CD4-positive, alpha-beta T cell (primary cell): ENCODE measurements around the gene SELENOP. TPM values are rescaled to one million over a fixed set of nuclear protein-coding genes. Genes with fewer than 3 reads are reported as not detected.

Source experiments
- ATAC-seq: fragments of 200-7000 bp; cut with Tn5 transposase; one replicate; pipeline ENCODE4 v1.10.0; 2022; ENCODE audit warnings: mild to moderate bottlenecking; ENCODE audit not compliant: poor library complexity
- CTCF ChIA-PET: fragments of 350-600 bp; sonication (Branson Sonifier 250); formaldehyde crosslinking; loops from one replicate; lab custom pipeline; 2021; ENCODE audit warnings: antibody characterized with exemption, inconsistent platforms; lab: Charles Lee
- POLR2A ChIA-PET: fragments of 350-600 bp; sonication (Branson Sonifier 250); formaldehyde crosslinking; loops from one replicate; lab custom pipeline; 2021; ENCODE audit warnings: antibody characterized with exemption, inconsistent platforms; lab: Charles Lee
- DNase-seq, 14 experiments: peaks; one replicate each; pipeline ENCODE4 v3.0.0-alpha.2; 2013 to 2020; ENCODE audit warnings: mixed read lengths in 2 of 14
- H3K27ac ChIP-seq, 2 donors: one replicate each; pipeline versions ENCODE4 v1.5.1 to v1.7.0; 2013; ENCODE audit warnings: low read length in 2 of 2, low read depth in 1 of 2, mild to moderate bottlenecking in 1 of 2
- H3K27me3 ChIP-seq, 2 experiments: 1 replicate in 1 of 2; 2 replicates in 1 of 2; pipeline versions ENCODE4 v1.6.1 to v1.7.0; 2013; ENCODE audit warnings: low read length in 2 of 2, control low read depth in 1 of 2, mild to moderate bottlenecking in 1 of 2, moderate library complexity in 1 of 2; ENCODE audit not compliant: insufficient read depth in 2 of 2, control insufficient read depth in 1 of 2
- H3K36me3 ChIP-seq: one replicate; pipeline ENCODE4 v1.6.1; 2013; ENCODE audit warnings: low read length, control low read depth; ENCODE audit not compliant: insufficient read depth
- H3K4me1 ChIP-seq: one replicate; pipeline ENCODE4 v1.6.1; 2013; ENCODE audit warnings: low read length, control low read depth; ENCODE audit not compliant: insufficient read depth
- H3K4me3 ChIP-seq: one replicate; pipeline ENCODE4 v1.5.1; 2013; ENCODE audit warnings: mild to moderate bottlenecking, low read length, moderate library complexity
- H3K9me3 ChIP-seq, 2 experiments: 1 replicate in 1 of 2; 2 replicates in 1 of 2; pipeline versions ENCODE4 v1.6.1 to v1.7.0; 2013; ENCODE audit warnings: low read length in 2 of 2, mild to moderate bottlenecking in 2 of 2, control low read depth in 1 of 2, moderate library complexity in 1 of 2; ENCODE audit not compliant: control insufficient read depth in 1 of 2, insufficient read depth in 1 of 2
- H3K27ac Mint-ChIP-seq: one replicate; pipeline ENCODE4 v1.8.0; 2020; ENCODE audit warnings: mixed read lengths
- H3K27me3 Mint-ChIP-seq: one replicate; pipeline ENCODE4 v1.8.0; 2021; ENCODE audit warnings: mixed read lengths
- H3K36me3 Mint-ChIP-seq: one replicate; pipeline ENCODE4 v1.8.0; 2021; ENCODE audit warnings: low read depth, mixed read lengths
- H3K4me1 Mint-ChIP-seq: one replicate; pipeline ENCODE4 v1.8.0; 2021; ENCODE audit warnings: low read depth, mixed read lengths
- H3K4me3 Mint-ChIP-seq: one replicate; pipeline ENCODE4 v1.8.0; 2020; ENCODE audit warnings: mild to moderate bottlenecking, mixed read lengths
- H3K9me3 Mint-ChIP-seq: one replicate; pipeline ENCODE4 v1.8.0; 2020; ENCODE audit warnings: mixed read lengths
- CTCF ChIP-seq: fragments of 200-600 bp; IDR thresholded peaks from one replicate; pipeline ENCODE4 v1.8.0; 2022; ENCODE audit warnings: antibody characterized with exemption, mild to moderate bottlenecking
- intact Hi-C, 2 experiments: fragments of 100-400 bp; cut with DNase I in 1 of 2; cut with micrococcal nuclease in 1 of 2; formaldehyde crosslinking; loops; one replicate each; pipeline versions ENCODE4 v1.15.1 to v1.9.0; 2023 to 2025; cut with DNase I, micrococcal nuclease
- total RNA-seq, 174 experiments: library from RNA in 2 of 174; stranded (reverse) in 2 of 174; gene quantifications; one replicate each; pipeline ENCODE4 v1.2.3 and lab custom pipeline; 2021 to 2026

The SELENOP gene
- total RNA-seq, 2 experiments from 2014 or later = 0.36 TPM; not detected in 1

- intact Hi-C loops = no loop called here
- Mint-ChIP-seq H3K27ac (no peak overlapping the region), H3K4me1 (no peaks in the 10 kb centered on the region), H3K36me3 (peaks cover 26% of the 10 kb centered on the region), H3K9me3 (peaks cover 4% of the 10 kb centered on the region), H3K4me3 (no peak overlapping the region), H3K27me3 (no peaks in the 10 kb centered on the region)
- Histone ChIP-seq H3K4me3 (no peak overlapping the region), H3K4me1 (no peaks in the 10 kb centered on the region), H3K36me3 (no peaks in the 10 kb centered on the region), H3K27me3 (no peaks in the 10 kb centered on the region), H3K27ac (no peak overlapping the region), H3K9me3 (no peaks in the 10 kb centered on the region)
- no peak for ATAC-seq
- no peak for DNase-seq
- ChIA-PET POLR2A (no interaction called here), CTCF (no interaction called here)
- no peak for TF ChIP-seq CTCF
These were observed 10.9 kb downstream of the SELENOP start for GRCh38 chr5:42800748-42801330.

GRCh38 chr5:42799668-42800114 is 12.0 kb downstream of the SELENOP start:
- H3K4me3 ChIP-seq = no peak overlapping the region
- H3K27ac Mint-ChIP-seq = no peak overlapping the region
- TF ChIP-seq CTCF = no peak
- H3K36me3 ChIP-seq = no peaks in the 10 kb centered on the region
- no peaks in the 10 kb centered on the region for H3K4me1 ChIP-seq
- peaks cover 31% of the 10 kb centered on the region for H3K36me3 Mint-ChIP-seq
- H3K27ac ChIP-seq = no peak overlapping the region
- ChIA-PET CTCF (no interaction called here), POLR2A (no interaction called here)
- no peaks in the 10 kb centered on the region for H3K4me1 Mint-ChIP-seq
- ATAC-seq (no peak), DNase-seq (no peak)
- no peaks in the 10 kb centered on the region for H3K27me3 Mint-ChIP-seq
- no peaks in the 10 kb centered on the region for H3K27me3 ChIP-seq
- H3K9me3 Mint-ChIP-seq = peaks cover 4% of the 10 kb centered on the region
- H3K9me3 ChIP-seq = no peaks in the 10 kb centered on the region
- intact Hi-C loops = no loop called here
- H3K4me3 Mint-ChIP-seq = no peak overlapping the region

- Histone ChIP-seq H3K4me1 (no peaks in the 10 kb centered on the region), H3K4me3 (no peak overlapping the region), H3K27ac (no peak overlapping the region), H3K9me3 (no peaks in the 10 kb centered on the region), H3K36me3 (no peaks in the 10 kb centered on the region), H3K27me3 (no peaks in the 10 kb centered on the region)
- no peak overlapping the region for H3K4me3 Mint-ChIP-seq
- ChIA-PET POLR2A (no interaction called here), CTCF (no interaction called here)
- peaks cover 36% of the 10 kb centered on the region for H3K36me3 Mint-ChIP-seq
- peaks cover 4% of the 10 kb centered on the region for H3K9me3 Mint-ChIP-seq
- TF ChIP-seq CTCF = no peak
- no peak overlapping the region for H3K27ac Mint-ChIP-seq
- no peaks in the 10 kb centered on the region for H3K27me3 Mint-ChIP-seq
- intact Hi-C loops = no loop called here
- no peak for ATAC-seq
- no peak for DNase-seq
- H3K4me1 Mint-ChIP-seq = no peaks in the 10 kb centered on the region
These were observed 12.5 kb downstream of the SELENOP start for GRCh38 chr5:42799241-42799608.
